Measurements from ENCODE around the gene ARRDC3. TPM values are rescaled to one million over a fixed set of nuclear protein-coding genes. Genes with fewer than 3 reads are reported as not detected.
A peak's percentile ranks its signal among the peaks of the same experiment; 100 is the strongest.

ARRDC3 gene
- total and polyA plus RNA-seq, 2 experiments from 2014 or later: 11.9 to 16.5 TPM

GRCh38 chr5:91383956-91384300, 811 bp upstream of the ARRDC3 start:
- peaks cover 20% of the 10 kb centered on the region; the same call in 2 of the 3 replicates for H3K36me3 Mint-ChIP-seq (ENCODE audit: low read depth)
- peak overlapping the region; percentile 90 for H3K4me3 Mint-ChIP-seq
- Histone ChIP-seq H2AFZ (no peak overlapping the region), H3K4me2 (peak overlapping the region; percentile 79), H3K9me2 (ENCODE audit: insufficient read depth) (no peaks in the 10 kb centered on the region), H3K4me3 (peak overlapping the region; percentile 69), H3K27ac (ENCODE audit: low read depth) (peak overlapping the region; percentile 94), H3K4me1 (ENCODE audit: insufficient read depth) (0 out of 2 replicates have a peak, but pooled peaks cover 4% of the 10 kb centered on the region), H3K27me3 (ENCODE audit: insufficient read depth) (no peaks in the 10 kb centered on the region), H3K79me2 (replicated peaks; ENCODE audit: insufficient read depth) (peaks cover 10% of the 10 kb centered on the region), H3F3A (replicated peaks; ENCODE audit: low read depth) (no peaks in the 10 kb centered on the region), H4K20me1 (replicated peaks; ENCODE audit: insufficient read depth) (no peaks in the 10 kb centered on the region), H3K36me3 (ENCODE audit: insufficient read depth) (no peaks in the 10 kb centered on the region)
- H3K9me3 Mint-ChIP-seq: peaks cover 5% of the 10 kb centered on the region; the same call in 1 of the 3 replicates
- DNase-seq (ENCODE audit: low spot score) (peak; percentile 38), ATAC-seq (no peak)
- no peak for TF ChIP-seq ZNF331 (CRISPR knock-in tag; IDR thresholded peaks at IDR 0.05; ENCODE audit: low read depth)
- H3K27ac Mint-ChIP-seq: peak overlapping the region; percentile 99
- H3K27me3 Mint-ChIP-seq (ENCODE audit: insufficient read depth, low read depth, poor library complexity): peaks cover 25% of the 10 kb centered on the region
- peaks cover 9% of the 10 kb centered on the region for H3K4me1 Mint-ChIP-seq

GRCh38 chr5:91382530-91383026, 539 bp downstream of the ARRDC3 start:
- peaks cover 23% of the 10 kb centered on the region; the same call in 2 of the 3 replicates for H3K36me3 Mint-ChIP-seq (ENCODE audit: low read depth)
- H3K4me1 ChIP-seq (ENCODE audit: insufficient read depth): peaks cover 12% of the 10 kb centered on the region; the same call in 1 of the 2 replicates
- peak overlapping the region; percentile 96 for H3K27ac Mint-ChIP-seq
- no peaks in the 10 kb centered on the region for H3K27me3 ChIP-seq (ENCODE audit: insufficient read depth)
- H3K4me2 ChIP-seq: peak overlapping the region; percentile 79
- H3K4me3 Mint-ChIP-seq: peak overlapping the region; percentile 90
- no peak overlapping the region for H2AFZ ChIP-seq
- H4K20me1 ChIP-seq (replicated peaks; ENCODE audit: insufficient read depth): no peaks in the 10 kb centered on the region
- H3K27ac ChIP-seq (ENCODE audit: low read depth): peak overlapping the region; percentile 94
- no peaks in the 10 kb centered on the region for H3K36me3 ChIP-seq (ENCODE audit: insufficient read depth)
- no peak for TF ChIP-seq JUNB (IDR thresholded peaks at IDR 0.05; ENCODE audit: unreplicated experiment)
- peak overlapping the region; percentile 69 for H3K4me3 ChIP-seq
- DNase-seq (ENCODE audit: low spot score): peak; percentile 49
- H3K79me2 ChIP-seq (replicated peaks; ENCODE audit: insufficient read depth): peaks cover 10% of the 10 kb centered on the region
- H3K27me3 Mint-ChIP-seq (ENCODE audit: insufficient read depth, low read depth, poor library complexity): peaks cover 25% of the 10 kb centered on the region
- H3F3A ChIP-seq (replicated peaks; ENCODE audit: low read depth): no peaks in the 10 kb centered on the region
- no peak for ATAC-seq
- H3K4me1 Mint-ChIP-seq: peaks cover 16% of the 10 kb centered on the region
- no peaks in the 10 kb centered on the region for H3K9me2 ChIP-seq (ENCODE audit: insufficient read depth)
- H3K9me3 Mint-ChIP-seq: no peaks in the 10 kb centered on the region

DNA sequence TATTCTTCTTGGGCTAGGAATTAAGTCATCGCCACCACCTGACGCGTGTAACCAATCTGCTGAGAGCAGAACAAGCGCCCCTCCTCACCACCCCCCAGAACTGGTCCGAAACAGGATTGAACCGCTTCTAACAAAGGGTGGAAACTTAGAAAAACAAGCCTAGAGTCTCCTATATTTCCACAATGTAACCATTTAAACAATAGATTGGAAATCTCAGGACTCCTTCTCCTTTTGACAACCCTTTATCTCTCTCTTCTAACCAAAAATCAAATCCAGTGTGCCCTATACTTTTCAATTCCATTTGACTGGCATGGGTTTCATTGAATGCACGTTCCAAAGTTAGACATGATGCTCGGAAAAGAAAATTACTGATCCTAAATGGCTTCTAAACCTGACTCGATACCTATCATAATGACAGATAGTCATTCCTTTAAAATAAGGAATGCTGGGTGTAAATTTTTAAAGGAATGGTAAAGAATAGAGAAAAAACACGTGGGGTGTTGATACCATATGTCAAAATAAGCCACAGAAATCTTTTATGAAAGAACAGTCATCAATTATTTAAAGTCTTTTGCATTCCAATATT, 1.2 kb downstream of the ARRDC3 start:
- Histone ChIP-seq H3K79me2 (replicated peaks; ENCODE audit: insufficient read depth) (peaks cover 10% of the 10 kb centered on the region), H3K27ac (ENCODE audit: low read depth) (peak overlapping the region; percentile 94), H4K20me1 (replicated peaks; ENCODE audit: insufficient read depth) (no peaks in the 10 kb centered on the region), H3K4me2 (peak overlapping the region; percentile 79), H3K36me3 (ENCODE audit: insufficient read depth) (no peaks in the 10 kb centered on the region), H3F3A (replicated peaks; ENCODE audit: low read depth) (no peaks in the 10 kb centered on the region), H2AFZ (no peak overlapping the region), H3K27me3 (ENCODE audit: insufficient read depth) (no peaks in the 10 kb centered on the region), H3K9me2 (ENCODE audit: insufficient read depth) (no peaks in the 10 kb centered on the region), H3K4me3 (peak overlapping the region; percentile 69), H3K4me1 (ENCODE audit: insufficient read depth) (peaks cover 12% of the 10 kb centered on the region; the same call in 1 of the 2 replicates)
- ATAC-seq (peak; percentile 19), DNase-seq (ENCODE audit: low spot score) (peak; percentile 90)
- Mint-ChIP-seq H3K36me3 (ENCODE audit: low read depth) (peaks cover 30% of the 10 kb centered on the region; the same call in 2 of the 3 replicates), H3K27ac (peak overlapping the region; percentile 99), H3K27me3 (ENCODE audit: insufficient read depth, low read depth, poor library complexity) (peaks cover 25% of the 10 kb centered on the region), H3K4me3 (peak overlapping the region; percentile 90), H3K4me1 (peaks cover 16% of the 10 kb centered on the region), H3K9me3 (no peaks in the 10 kb centered on the region)
- TF ChIP-seq CREB1 (CRISPR knock-in tag; IDR thresholded peaks at IDR 0.05; ENCODE audit: low read depth): 0 out of 2 replicates have a peak, but pooled peaks have one; percentile 10
- TF ChIP-seq STAT1 (IDR thresholded peaks at IDR 0.05; ENCODE audit: unreplicated experiment): no peak
